ENCODE data around the gene E2F8. TPM values are rescaled to one million over a fixed set of nuclear protein-coding genes. Genes with fewer than 3 reads are reported as not detected.

E2F8 gene
- total and polyA plus RNA-seq, 9 of the 15 experiments (the other 6 are each of a cell fraction or from before 2014, with no cell fraction given): 6.9 to 23.6 (median 12.1) TPM

DNA sequence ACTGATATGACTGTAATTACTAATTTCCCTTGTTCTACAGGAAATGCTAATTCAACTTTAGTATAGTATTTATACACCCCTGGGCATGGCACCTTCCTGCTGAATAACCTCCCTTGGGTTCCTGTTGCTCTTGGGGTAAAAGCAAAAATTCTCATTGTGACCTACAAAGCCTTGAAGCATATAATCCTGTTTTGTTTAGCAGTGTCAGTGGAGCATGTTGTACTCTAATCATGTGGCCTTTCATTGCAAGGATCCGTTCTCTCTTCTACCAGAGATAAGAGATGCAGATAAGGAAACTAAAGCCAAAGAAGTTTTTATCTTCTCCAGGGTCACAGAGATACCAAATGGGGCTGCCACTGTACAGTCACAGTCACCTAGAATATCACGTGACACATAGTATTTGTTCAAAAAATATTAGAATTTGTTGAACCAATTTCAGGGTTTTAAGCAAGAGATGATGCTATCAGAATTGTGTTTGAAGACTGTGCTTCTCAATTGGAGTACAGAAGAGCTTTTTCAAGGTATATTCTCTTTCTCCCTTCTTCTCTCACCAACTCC is 64.0 kb downstream of the E2F8 start:
- Histone ChIP-seq H3K36me3 (ENCODE audit: control insufficient read depth, insufficient read depth, low read length) (peaks cover 11% of the 10 kb centered on the region; the same call in 2 of the 3 replicates), H3K9me3 (replicated peaks; ENCODE audit: control insufficient read depth, insufficient read depth, low read depth, low read length) (no peaks in the 10 kb centered on the region), H3K9me1 (ENCODE audit: control insufficient read depth, insufficient read depth, low read length) (no peaks in the 10 kb centered on the region), H3K9ac (ENCODE audit: insufficient read depth in 1 of 2, low read depth in 2 of 2, low read length in 2 of 2) (no peak overlapping the region), H3K79me2 (ENCODE audit: control insufficient read depth, insufficient read depth, low read length) (no peaks in the 10 kb centered on the region), H2AFZ (ENCODE audit: low read depth, low read length) (no peak overlapping the region), H3K4me2 (ENCODE audit: insufficient read depth, low read length) (no peak overlapping the region), H3K4me3 (no peak overlapping the region), H3K27ac (ENCODE audit: extremely low read depth, low read depth, low read length) (no peak overlapping the region), H4K20me1 (replicated peaks; ENCODE audit: control insufficient read depth, insufficient read depth, low read length) (no peaks in the 10 kb centered on the region), H3K27me3 (ENCODE audit: control insufficient read depth in 2 of 2, insufficient read depth in 2 of 2, low read length in 2 of 2) (no peaks in the 10 kb centered on the region), H3K4me1 (replicated peaks in 1 of 2; ENCODE audit: control insufficient read depth in 2 of 2, insufficient read depth in 2 of 2, low read length in 2 of 2) (peaks cover 0 to 20% of the 10 kb centered on the region in 2 experiments; a peak in 2 of 5 replicates)
- DNase-seq (ENCODE audit: extremely low read depth in 1 of 4, low spot score in 3 of 4) (no peak), ATAC-seq (no peak), FAIRE-seq (no peak)
- in situ Hi-C loops (cut with MboI): no loop called here
- CTCF ChIA-PET (ENCODE audit: low intra/inter-chr PET ratio): no interaction called here
- POLR2A ChIA-PET: no interaction called here
- no TSS peak for BruUV-seq (replicated peaks)
- intact Hi-C loops (cut with micrococcal nuclease): no loop called here
- 11% methylated on average over 2 of the region's 2 CpGs for WGBS (ENCODE audit: insufficient coverage, low coverage, missing lambda C conversion rate)
- TF ChIP-seq POLR2AphosphoS5 (IDR thresholded peaks at IDR 0.05; ENCODE audit: control insufficient read depth, insufficient read depth, low read depth, low read length) (no peak), SETDB1 (IDR thresholded peaks at IDR 0.05; ENCODE audit: low read length) (no peak), ZNF766 (CRISPR knock-in tag; conservative IDR thresholded peaks at IDR 0.05) (0 out of 2 replicates have a peak, but pooled peaks have one; percentile 35), POLR2AphosphoS2 (IDR thresholded peaks at IDR 0.05; ENCODE audit: low read length) (no peak), SOX6 (IDR thresholded peaks at IDR 0.05) (peak; percentile 45; the same call in 1 of the 2 replicates), NR2C1 (IDR thresholded peaks at IDR 0.05) (no peak), NR2C1 (tag; IDR thresholded peaks at IDR 0.05) (peak; percentile 39; the same call in 1 of the 2 replicates), CSDE1 (IDR thresholded peaks at IDR 0.05) (no peak), ZNF644 (tag; IDR thresholded peaks at IDR 0.05; ENCODE audit: low read depth) (peak; percentile 79; the same call in 1 of the 2 replicates), ZNF583 (CRISPR knock-in tag; IDR thresholded peaks at IDR 0.05) (no peak), FOSL1 (tag; conservative IDR thresholded peaks at IDR 0.05) (0 out of 2 replicates have a peak, but pooled peaks have one; percentile 36), ZNF282 (CRISPR knock-in tag; IDR thresholded peaks at IDR 0.05) (no peak), KLF6 (CRISPR knock-in tag; IDR thresholded peaks at IDR 0.05; ENCODE audit: borderline replicate concordance) (no peak), CBFA2T2 (conservative IDR thresholded peaks at IDR 0.05) (peak; percentile 40; the same call in 1 of the 2 replicates), TEAD1 (CRISPR knock-in tag; IDR thresholded peaks at IDR 0.05) (no peak), LARP7 (IDR thresholded peaks at IDR 0.05) (no peak)
- TF ChIP-seq, protein P1, sequence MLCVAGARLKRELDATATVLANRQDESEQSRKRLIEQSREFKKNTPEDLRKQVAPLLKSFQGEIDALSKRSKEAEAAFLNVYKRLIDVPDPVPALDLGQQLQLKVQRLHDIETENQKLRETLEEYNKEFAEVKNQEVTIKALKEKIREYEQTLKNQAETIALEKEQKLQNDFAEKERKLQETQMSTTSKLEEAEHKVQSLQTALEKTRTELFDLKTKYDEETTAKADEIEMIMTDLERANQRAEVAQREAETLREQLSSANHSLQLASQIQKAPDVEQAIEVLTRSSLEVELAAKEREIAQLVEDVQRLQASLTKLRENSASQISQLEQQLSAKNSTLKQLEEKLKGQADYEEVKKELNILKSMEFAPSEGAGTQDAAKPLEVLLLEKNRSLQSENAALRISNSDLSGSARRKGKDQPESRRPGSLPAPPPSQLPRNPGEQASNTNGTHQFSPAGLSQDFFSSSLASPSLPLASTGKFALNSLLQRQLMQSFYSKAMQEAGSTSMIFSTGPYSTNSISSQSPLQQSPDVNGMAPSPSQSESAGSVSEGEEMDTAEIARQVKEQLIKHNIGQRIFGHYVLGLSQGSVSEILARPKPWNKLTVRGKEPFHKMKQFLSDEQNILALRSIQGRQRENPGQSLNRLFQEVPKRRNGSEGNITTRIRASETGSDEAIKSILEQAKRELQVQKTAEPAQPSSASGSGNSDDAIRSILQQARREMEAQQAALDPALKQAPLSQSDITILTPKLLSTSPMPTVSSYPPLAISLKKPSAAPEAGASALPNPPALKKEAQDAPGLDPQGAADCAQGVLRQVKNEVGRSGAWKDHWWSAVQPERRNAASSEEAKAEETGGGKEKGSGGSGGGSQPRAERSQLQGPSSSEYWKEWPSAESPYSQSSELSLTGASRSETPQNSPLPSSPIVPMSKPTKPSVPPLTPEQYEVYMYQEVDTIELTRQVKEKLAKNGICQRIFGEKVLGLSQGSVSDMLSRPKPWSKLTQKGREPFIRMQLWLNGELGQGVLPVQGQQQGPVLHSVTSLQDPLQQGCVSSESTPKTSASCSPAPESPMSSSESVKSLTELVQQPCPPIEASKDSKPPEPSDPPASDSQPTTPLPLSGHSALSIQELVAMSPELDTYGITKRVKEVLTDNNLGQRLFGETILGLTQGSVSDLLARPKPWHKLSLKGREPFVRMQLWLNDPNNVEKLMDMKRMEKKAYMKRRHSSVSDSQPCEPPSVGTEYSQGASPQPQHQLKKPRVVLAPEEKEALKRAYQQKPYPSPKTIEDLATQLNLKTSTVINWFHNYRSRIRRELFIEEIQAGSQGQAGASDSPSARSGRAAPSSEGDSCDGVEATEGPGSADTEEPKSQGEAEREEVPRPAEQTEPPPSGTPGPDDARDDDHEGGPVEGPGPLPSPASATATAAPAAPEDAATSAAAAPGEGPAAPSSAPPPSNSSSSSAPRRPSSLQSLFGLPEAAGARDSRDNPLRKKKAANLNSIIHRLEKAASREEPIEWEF (CRISPR knock-in tag; IDR thresholded peaks at IDR 0.05): no peak
- TF ChIP-seq, protein P2, sequence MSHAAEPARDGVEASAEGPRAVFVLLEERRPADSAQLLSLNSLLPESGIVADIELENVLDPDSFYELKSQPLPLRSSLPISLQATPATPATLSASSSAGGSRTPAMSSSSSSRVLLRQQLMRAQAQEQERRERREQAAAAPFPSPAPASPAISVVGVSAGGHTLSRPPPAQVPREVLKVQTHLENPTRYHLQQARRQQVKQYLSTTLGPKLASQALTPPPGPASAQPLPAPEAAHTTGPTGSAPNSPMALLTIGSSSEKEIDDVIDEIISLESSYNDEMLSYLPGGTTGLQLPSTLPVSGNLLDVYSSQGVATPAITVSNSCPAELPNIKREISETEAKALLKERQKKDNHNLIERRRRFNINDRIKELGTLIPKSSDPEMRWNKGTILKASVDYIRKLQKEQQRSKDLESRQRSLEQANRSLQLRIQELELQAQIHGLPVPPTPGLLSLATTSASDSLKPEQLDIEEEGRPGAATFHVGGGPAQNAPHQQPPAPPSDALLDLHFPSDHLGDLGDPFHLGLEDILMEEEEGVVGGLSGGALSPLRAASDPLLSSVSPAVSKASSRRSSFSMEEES (CRISPR knock-in tag; IDR thresholded peaks at IDR 0.05): peak; percentile 98

Data from K562 (cell line).